Mesendoderm (in vitro differentiated cells): ENCODE measurements around the gene TRAPPC11.

ENCODE experiments used
- DNase-seq: peaks from one replicate; pipeline ENCODE4 v3.0.0; 2013
- H2AK5ac ChIP-seq: 2 replicates; pipeline ENCODE4 v1.6.1; 2013; ENCODE audit warnings: low read length, inconsistent platforms
- H2BK120ac ChIP-seq: 2 replicates; pipeline ENCODE4 v1.6.1; 2013; ENCODE audit warnings: low read depth, mild to moderate bottlenecking, low read length, moderate library complexity, mixed read lengths
- H2BK15ac ChIP-seq: replicated peaks from 2 replicates; pipeline ENCODE4 v1.6.1; 2013; ENCODE audit warnings: low read depth, mild to moderate bottlenecking, moderate library complexity
- H2BK5ac ChIP-seq: 2 replicates; pipeline ENCODE4 v1.6.1; 2013; ENCODE audit warnings: low read length, inconsistent platforms
- H3K18ac ChIP-seq: 2 replicates; pipeline ENCODE4 v1.6.1; 2013; ENCODE audit warnings: mild to moderate bottlenecking, low read length, mixed read lengths
- H3K23ac ChIP-seq: one replicate; pipeline ENCODE4 v1.6.1; 2013; ENCODE audit warnings: low read length
- H3K27ac ChIP-seq: 2 replicates; pipeline ENCODE4 v1.5.1; 2013; ENCODE audit warnings: low read depth, mild to moderate bottlenecking, inconsistent platforms, low read length, moderate library complexity
- H3K27me3 ChIP-seq: 2 replicates; pipeline ENCODE4 v1.6.1; 2013; ENCODE audit warnings: low read length, control low read depth, mild to moderate bottlenecking, inconsistent platforms; ENCODE audit not compliant: insufficient read depth, poor library complexity
- H3K36me3 ChIP-seq: 2 replicates; pipeline ENCODE4 v1.6.1; 2013; ENCODE audit warnings: low read length, inconsistent platforms; ENCODE audit not compliant: control insufficient read depth, insufficient read depth
- H3K4ac ChIP-seq: one replicate; pipeline ENCODE4 v1.6.1; 2013; ENCODE audit warnings: low read depth, mild to moderate bottlenecking, low read length, moderate library complexity
- H3K4me1 ChIP-seq: 2 replicates; pipeline ENCODE4 v1.6.1; 2013; ENCODE audit warnings: low read depth, low read length, inconsistent platforms; ENCODE audit not compliant: control insufficient read depth
- H3K4me2 ChIP-seq: 2 replicates; pipeline ENCODE4 v1.6.1; 2013; ENCODE audit warnings: low read length
- H3K4me3 ChIP-seq: 2 replicates; pipeline ENCODE4 v1.5.1; 2013; ENCODE audit warnings: mild to moderate bottlenecking, low read length
- H3K56ac ChIP-seq: one replicate; pipeline ENCODE4 v1.6.1; 2013; ENCODE audit warnings: low read length
- H3K79me1 ChIP-seq: 2 replicates; pipeline ENCODE4 v1.6.1; 2013; ENCODE audit warnings: low read length, inconsistent platforms
- H3K79me2 ChIP-seq: 2 replicates; pipeline ENCODE4 v1.6.1; 2013; ENCODE audit warnings: mild to moderate bottlenecking, low read length; ENCODE audit not compliant: control insufficient read depth, insufficient read depth
- H3K9ac ChIP-seq: 2 replicates; pipeline ENCODE4 v1.6.1; 2013; ENCODE audit warnings: low read length, inconsistent platforms
- H4K5ac ChIP-seq: one replicate; pipeline ENCODE4 v1.6.1; 2013; ENCODE audit warnings: low read length
- H4K8ac ChIP-seq: one replicate; pipeline ENCODE4 v1.6.1; 2013; ENCODE audit warnings: low read depth, mild to moderate bottlenecking, control low read depth, low read length, moderate library complexity
- WGBS: extraction: QIAGEN DNeasy Blood & Tissue Kit; methylation state at CpG from one replicate; pipeline ENCODE4 v1.1.7; 2013; ENCODE audit warnings: low lambda C conversion rate, missing lambda C conversion rate; ENCODE audit not compliant: insufficient coverage; ENCODE audit errors: extremely low coverage; 5-methylcytosine and 5-hydroxymethylcytosine counted together

Gene TRAPPC11

GRCh38 chr4:183670251-183670650, 11.2 kb downstream of the TRAPPC11 start:
- no peak overlapping the region for H3K23ac ChIP-seq
- H4K5ac ChIP-seq: no peak overlapping the region
- no peaks in the 10 kb centered on the region for H3K4me1 ChIP-seq
- H2BK5ac ChIP-seq: no peak overlapping the region
- no peak overlapping the region for H4K8ac ChIP-seq
- H3K36me3 ChIP-seq: peaks cover 1% of the 10 kb centered on the region
- H3K18ac ChIP-seq: no peak overlapping the region
- H2BK120ac ChIP-seq: no peak overlapping the region
- no peak overlapping the region for H2AK5ac ChIP-seq
- no peaks in the 10 kb centered on the region for H3K27me3 ChIP-seq
- no peak overlapping the region for H3K9ac ChIP-seq
- DNase-seq: no peak
- H3K56ac ChIP-seq: no peak overlapping the region
- H3K27ac ChIP-seq: no peak overlapping the region
- no peak overlapping the region for H3K4me2 ChIP-seq
- no peak overlapping the region for H3K4ac ChIP-seq
- H2BK15ac ChIP-seq: no peak overlapping the region
- no peaks in the 10 kb centered on the region for H3K79me2 ChIP-seq
- H3K79me1 ChIP-seq: no peaks in the 10 kb centered on the region
- H3K4me3 ChIP-seq: no peak overlapping the region
- WGBS: no CpG with 5 or more reads among the region's 3 CpGs

GRCh38 chr4:183670960-183671555, 12.0 kb downstream of the TRAPPC11 start:
- Histone ChIP-seq H3K36me3 (peaks cover 1% of the 10 kb centered on the region), H3K27me3 (no peaks in the 10 kb centered on the region), H2AK5ac (no peak overlapping the region)

GRCh38 chr4:183674153-183674552, 15.1 kb downstream of the TRAPPC11 start:
- DNase-seq: peak; percentile 6

More at GRCh38 chr4:183670960-183671555, 12.0 kb downstream of the TRAPPC11 start:
- Histone ChIP-seq H4K8ac (no peak overlapping the region), H3K79me2 (no peaks in the 10 kb centered on the region), H3K27ac (no peak overlapping the region), H3K23ac (no peak overlapping the region), H3K9ac (no peak overlapping the region), H2BK15ac (no peak overlapping the region), H3K56ac (no peak overlapping the region), H3K4me2 (no peak overlapping the region), H3K4me3 (no peak overlapping the region), H2BK5ac (no peak overlapping the region), H3K79me1 (no peaks in the 10 kb centered on the region), H4K5ac (no peak overlapping the region), H3K18ac (no peak overlapping the region), H3K4ac (no peak overlapping the region), H2BK120ac (no peak overlapping the region), H3K4me1 (no peaks in the 10 kb centered on the region)
- WGBS: no CpG with 5 or more reads among the region's 12 CpGs
- no peak for DNase-seq

GRCh38 chr4:183675625-183676024, 16.5 kb downstream of the TRAPPC11 start:
- DNase-seq: no peak
- Histone ChIP-seq H4K5ac (no peak overlapping the region), H3K27ac (no peak overlapping the region), H3K27me3 (no peaks in the 10 kb centered on the region), H2AK5ac (no peak overlapping the region), H4K8ac (no peak overlapping the region), H3K36me3 (no peaks in the 10 kb centered on the region), H3K79me2 (no peaks in the 10 kb centered on the region), H2BK5ac (no peak overlapping the region), H3K79me1 (no peaks in the 10 kb centered on the region), H3K4me2 (no peak overlapping the region), H3K18ac (no peak overlapping the region), H2BK15ac (no peak overlapping the region), H3K23ac (no peak overlapping the region), H3K9ac (no peak overlapping the region), H3K4me1 (no peaks in the 10 kb centered on the region), H3K4ac (no peak overlapping the region), H3K56ac (no peak overlapping the region), H3K4me3 (no peak overlapping the region), H2BK120ac (no peak overlapping the region)
- WGBS: no CpG with 5 or more reads among the region's 4 CpGs

More at GRCh38 chr4:183674153-183674552, 15.1 kb downstream of the TRAPPC11 start:
- H4K8ac ChIP-seq: no peak overlapping the region
- H3K4me1 ChIP-seq: no peaks in the 10 kb centered on the region
- no peaks in the 10 kb centered on the region for H3K79me1 ChIP-seq
- H3K56ac ChIP-seq: no peak overlapping the region
- H3K18ac ChIP-seq: no peak overlapping the region
- H3K23ac ChIP-seq: no peak overlapping the region
- H3K27me3 ChIP-seq: no peaks in the 10 kb centered on the region
- no peak overlapping the region for H3K4ac ChIP-seq
- H3K36me3 ChIP-seq: no peaks in the 10 kb centered on the region
- no peak overlapping the region for H3K4me3 ChIP-seq
- H2BK15ac ChIP-seq: no peak overlapping the region
- H4K5ac ChIP-seq: no peak overlapping the region
- H2BK120ac ChIP-seq: no peak overlapping the region
- H3K27ac ChIP-seq: no peak overlapping the region
- no peak overlapping the region for H3K4me2 ChIP-seq
- no peak overlapping the region for H3K9ac ChIP-seq
- WGBS: no CpG with 5 or more reads among the region's 3 CpGs
- H3K79me2 ChIP-seq: no peaks in the 10 kb centered on the region
- no peak overlapping the region for H2BK5ac ChIP-seq
- H2AK5ac ChIP-seq: no peak overlapping the region

- Histone ChIP-seq H3K79me2 (no peaks in the 10 kb centered on the region), H3K27me3 (no peaks in the 10 kb centered on the region), H3K27ac (no peak overlapping the region), H3K56ac (no peak overlapping the region), H3K36me3 (peaks cover 1% of the 10 kb centered on the region), H3K4me3 (no peak overlapping the region), H2BK120ac (no peak overlapping the region), H3K23ac (no peak overlapping the region), H2AK5ac (no peak overlapping the region), H3K4me1 (no peaks in the 10 kb centered on the region), H2BK5ac (no peak overlapping the region), H4K8ac (no peak overlapping the region), H4K5ac (no peak overlapping the region), H3K79me1 (no peaks in the 10 kb centered on the region), H3K9ac (no peak overlapping the region), H3K4ac (no peak overlapping the region), H2BK15ac (no peak overlapping the region), H3K18ac (no peak overlapping the region), H3K4me2 (no peak overlapping the region)
- WGBS: no CpG with 5 or more reads among the region's 4 CpGs
- DNase-seq: no peak
These were observed 22.0 kb downstream of the TRAPPC11 start for GRCh38 chr4:183681119-183681518.

GRCh38 chr4:183686461-183686860, 27.4 kb downstream of the TRAPPC11 start:
- no peak overlapping the region for H3K4me3 ChIP-seq
- no peak overlapping the region for H4K5ac ChIP-seq
- no peak overlapping the region for H3K27ac ChIP-seq
- H2BK120ac ChIP-seq: no peak overlapping the region
- H3K56ac ChIP-seq: no peak overlapping the region
- no peak overlapping the region for H3K18ac ChIP-seq
- DNase-seq: no peak
- H3K23ac ChIP-seq: no peak overlapping the region
- peaks cover 1% of the 10 kb centered on the region for H3K36me3 ChIP-seq
- no peaks in the 10 kb centered on the region for H3K79me2 ChIP-seq
- no peak overlapping the region for H4K8ac ChIP-seq
- no peak overlapping the region for H3K9ac ChIP-seq
- H2AK5ac ChIP-seq: no peak overlapping the region
- H3K79me1 ChIP-seq: no peaks in the 10 kb centered on the region
- H3K4ac ChIP-seq: no peak overlapping the region
- WGBS: no CpG with 5 or more reads among the region's 2 CpGs
- H3K4me2 ChIP-seq: no peak overlapping the region
- H3K4me1 ChIP-seq: no peaks in the 10 kb centered on the region
- H3K27me3 ChIP-seq: no peaks in the 10 kb centered on the region
- H2BK5ac ChIP-seq: no peak overlapping the region
- H2BK15ac ChIP-seq: no peak overlapping the region
